Measurements from ENCODE around the gene DIRAS2. TPM values are rescaled to one million over a fixed set of nuclear protein-coding genes. Genes with fewer than 3 reads are reported as not detected.

Gene DIRAS2
- polyA plus RNA-seq, 1 donor (not counting 4 experiments of a cell fraction or from before 2014, with no cell fraction given), result not detected

- H3K79me2 ChIP-seq (ENCODE audit: control insufficient read depth, insufficient read depth, low read length), result no peaks in the 10 kb centered on the region
- DNase-seq (ENCODE audit: low read depth, low spot score), result no peak
- no peak overlapping the region for H3K4me2 ChIP-seq (ENCODE audit: control insufficient read depth, extremely low read depth, insufficient read depth, low read depth, low read length)
- peaks cover 3% of the 10 kb centered on the region for H3K27me3 ChIP-seq (ENCODE audit: control insufficient read depth, extremely low read depth, insufficient read depth, low read length)
- FAIRE-seq, result no peak
- no peaks in the 10 kb centered on the region for H4K20me1 ChIP-seq (ENCODE audit: control insufficient read depth, extremely low read depth, insufficient read depth, low read length)
- no peak overlapping the region for H2AFZ ChIP-seq (ENCODE audit: control insufficient read depth, low read length)
- no peaks in the 10 kb centered on the region for H3K9me1 ChIP-seq (ENCODE audit: control insufficient read depth, extremely low read depth, insufficient read depth, low read length)
- H3K9me3 ChIP-seq (ENCODE audit: control insufficient read depth, low read depth, low read length), result no peaks in the 10 kb centered on the region
- H3K4me3 ChIP-seq (ENCODE audit: control insufficient read depth in 2 of 3, extremely low read depth in 1 of 3, insufficient read depth in 2 of 3, low read depth in 1 of 3, low read length in 3 of 3), result no peak overlapping the region
- H3K9ac ChIP-seq (ENCODE audit: control insufficient read depth, extremely low read depth, insufficient read depth, low read length), result no peak overlapping the region
- no peaks in the 10 kb centered on the region for H3K36me3 ChIP-seq (ENCODE audit: control insufficient read depth in 2 of 2, extremely low read depth in 1 of 2, insufficient read depth in 2 of 2, low read length in 2 of 2)
- no peak overlapping the region for H3K27ac ChIP-seq (ENCODE audit: control insufficient read depth, insufficient read depth, low read length)
- TF ChIP-seq CTCF (optimal IDR thresholded peaks at IDR 0.05 in 1 of 3, IDR thresholded peaks at IDR 0.05 in 1 of 3, conservative IDR thresholded peaks at IDR 0.05 in 1 of 3; ENCODE audit: extremely low read depth in 1 of 3, insufficient read depth in 2 of 3, low read length in 3 of 3) (no peak), EZH2 (IDR thresholded peaks at IDR 0.05; ENCODE audit: low read length) (no peak)
- H3K4me1 ChIP-seq (ENCODE audit: control insufficient read depth, extremely low read depth, insufficient read depth, low read length), result no peaks in the 10 kb centered on the region
- dilution Hi-C loops (cut with MboI; ENCODE audit: extremely low pct_ligation_motif_present, low sequenced_read_pairs), result no loop called here
Measured at GRCh38 chr9:90593646-90594045, 49.0 kb downstream of the DIRAS2 start.

GRCh38 chr9:90580576-90580975, 62.0 kb downstream of the DIRAS2 start:
- Histone ChIP-seq H2AFZ (ENCODE audit: control insufficient read depth, low read length) (no peak overlapping the region), H4K20me1 (ENCODE audit: control insufficient read depth, extremely low read depth, insufficient read depth, low read length) (no peaks in the 10 kb centered on the region), H3K4me1 (ENCODE audit: control insufficient read depth, extremely low read depth, insufficient read depth, low read length) (no peaks in the 10 kb centered on the region), H3K9me1 (ENCODE audit: control insufficient read depth, extremely low read depth, insufficient read depth, low read length) (no peaks in the 10 kb centered on the region), H3K4me3 (ENCODE audit: control insufficient read depth in 2 of 3, extremely low read depth in 1 of 3, insufficient read depth in 2 of 3, low read depth in 1 of 3, low read length in 3 of 3) (no peak overlapping the region), H3K36me3 (ENCODE audit: control insufficient read depth in 2 of 2, extremely low read depth in 1 of 2, insufficient read depth in 2 of 2, low read length in 2 of 2) (no peaks in the 10 kb centered on the region), H3K9ac (ENCODE audit: control insufficient read depth, extremely low read depth, insufficient read depth, low read length) (no peak overlapping the region), H3K4me2 (ENCODE audit: control insufficient read depth, extremely low read depth, insufficient read depth, low read depth, low read length) (no peak overlapping the region), H3K27me3 (ENCODE audit: control insufficient read depth, extremely low read depth, insufficient read depth, low read length) (no peaks in the 10 kb centered on the region), H3K9me3 (ENCODE audit: control insufficient read depth, low read depth, low read length) (no peaks in the 10 kb centered on the region), H3K79me2 (ENCODE audit: control insufficient read depth, insufficient read depth, low read length) (no peaks in the 10 kb centered on the region), H3K27ac (ENCODE audit: control insufficient read depth, insufficient read depth, low read length) (no peak overlapping the region)
- dilution Hi-C loops (cut with MboI; ENCODE audit: extremely low pct_ligation_motif_present, low sequenced_read_pairs), result no loop called here
- TF ChIP-seq EZH2 (IDR thresholded peaks at IDR 0.05; ENCODE audit: low read length), result no peak
- TF ChIP-seq CTCF (optimal IDR thresholded peaks at IDR 0.05 in 1 of 3, IDR thresholded peaks at IDR 0.05 in 1 of 3, conservative IDR thresholded peaks at IDR 0.05 in 1 of 3; ENCODE audit: extremely low read depth in 1 of 3, insufficient read depth in 2 of 3, low read length in 3 of 3), result no peak
- DNase-seq (ENCODE audit: low read depth, low spot score), result no peak
- no peak for FAIRE-seq

Measured in keratinocyte (primary cell).